ENCODE results near the gene EXOC4.

GRCh38 chr7:133795068-133795665, 542.3 kb downstream of the EXOC4 start:
- TF ChIP-seq CTCF (IDR thresholded peaks at IDR 0.05) (no peak), POLR2A (IDR thresholded peaks at IDR 0.05) (no peak), POLR2AphosphoS5 (IDR thresholded peaks at IDR 0.05; ENCODE audit: insufficient read depth in 1 of 2, low read depth in 1 of 2) (no peak)

All from vagina (tissue), 2 donors.